H9 (cell line): ENCODE data around the gene SFI1. TPM values are rescaled to one million over a fixed set of nuclear protein-coding genes. Genes with fewer than 3 reads are reported as not detected.

ENCODE experiments used
- DNase-seq: peaks from one replicate; pipeline ENCODE4 v3.0.0-alpha.2; 2017
- H2AFZ ChIP-seq: one replicate; pipeline ENCODE4 v1.6.1; 2013; ENCODE audit warnings: mild to moderate bottlenecking, low read length, control low read depth, moderate library complexity
- H2AK5ac ChIP-seq: 2 replicates; pipeline ENCODE4 v1.6.1; 2013; ENCODE audit warnings: low read length, control low read depth, mixed read lengths; ENCODE audit not compliant: insufficient read length
- H2BK120ac ChIP-seq: one replicate; pipeline ENCODE4 v1.6.1; 2013; ENCODE audit warnings: low read depth, mild to moderate bottlenecking, low read length, control low read depth, inconsistent platforms; ENCODE audit not compliant: poor library complexity, severe bottlenecking
- H2BK12ac ChIP-seq: 2 replicates; pipeline ENCODE4 v1.6.1; 2013; ENCODE audit warnings: low read length, control low read depth, mixed read lengths, low read depth; ENCODE audit not compliant: insufficient read length
- H2BK15ac ChIP-seq: 2 replicates; pipeline ENCODE4 v1.6.1; 2013; ENCODE audit warnings: low read depth, low read length, control low read depth
- H2BK20ac ChIP-seq: one replicate; pipeline ENCODE4 v1.6.1; 2013; ENCODE audit warnings: low read depth, mild to moderate bottlenecking, low read length, control low read depth, inconsistent platforms; ENCODE audit not compliant: poor library complexity, severe bottlenecking
- H2BK5ac ChIP-seq: 2 replicates; pipeline ENCODE4 v1.6.1; 2013; ENCODE audit warnings: low read length, control low read depth, mixed read lengths; ENCODE audit not compliant: insufficient read length
- H3K14ac ChIP-seq: 2 replicates; pipeline ENCODE4 v1.6.1; 2013; ENCODE audit warnings: low read length, control low read depth; ENCODE audit not compliant: insufficient read depth
- H3K18ac ChIP-seq: 2 replicates; pipeline ENCODE4 v1.6.1; 2013; ENCODE audit warnings: low read depth, mild to moderate bottlenecking, mixed read lengths, low read length, control low read depth; ENCODE audit not compliant: insufficient read length
- H3K23ac ChIP-seq: 2 replicates; pipeline ENCODE4 v1.6.1; 2013; ENCODE audit warnings: low read length, control low read depth, mixed read lengths, low read depth; ENCODE audit not compliant: insufficient read length
- H3K23me2 ChIP-seq: 2 replicates; pipeline ENCODE4 v1.6.1; 2013; ENCODE audit warnings: low read depth, mild to moderate bottlenecking, mixed read lengths, low read length, control low read depth; ENCODE audit not compliant: insufficient read length, poor library complexity, severe bottlenecking
- H3K27ac ChIP-seq: 2 replicates; pipeline ENCODE4 v1.5.1; 2013; ENCODE audit warnings: low read length, control low read depth, mixed read lengths, low read depth; ENCODE audit not compliant: insufficient read length
- H3K27me3 ChIP-seq: 2 replicates; pipeline ENCODE4 v1.6.1; 2013; ENCODE audit warnings: low read length, control low read depth, inconsistent platforms; ENCODE audit not compliant: insufficient read depth
- H3K4ac ChIP-seq: 2 replicates; pipeline ENCODE4 v1.6.1; 2013; ENCODE audit warnings: low read depth, mild to moderate bottlenecking, control low read depth, inconsistent platforms, low read length, moderate library complexity
- H3K4me1 ChIP-seq: 2 replicates; pipeline ENCODE4 v1.6.1; 2013; ENCODE audit warnings: low read length, control low read depth, inconsistent platforms; ENCODE audit not compliant: insufficient read depth
- H3K4me2 ChIP-seq: 2 replicates; pipeline ENCODE4 v1.6.1; 2013; ENCODE audit warnings: low read length, control low read depth, mixed read lengths; ENCODE audit not compliant: insufficient read length, insufficient read depth
- H3K56ac ChIP-seq: 2 replicates; pipeline ENCODE4 v1.6.1; 2013; ENCODE audit warnings: low read depth, mild to moderate bottlenecking, mixed read lengths, low read length, control low read depth; ENCODE audit not compliant: insufficient read length
- H3K79me1 ChIP-seq: 2 replicates; pipeline ENCODE4 v1.6.1; 2013; ENCODE audit warnings: low read depth, mild to moderate bottlenecking, moderate library complexity, low read length, control low read depth, inconsistent platforms; ENCODE audit not compliant: insufficient read depth, poor library complexity, severe bottlenecking
- H3K79me2 ChIP-seq: 2 replicates; pipeline ENCODE4 v1.6.1; 2013; ENCODE audit warnings: low read length, control low read depth, inconsistent platforms; ENCODE audit not compliant: insufficient read depth
- H3K9ac ChIP-seq: 2 replicates; pipeline ENCODE4 v1.6.1; 2013; ENCODE audit warnings: low read length, control low read depth, mixed read lengths; ENCODE audit not compliant: insufficient read length; ENCODE audit errors: extremely low read depth
- H3K9me3 ChIP-seq: one replicate; pipeline ENCODE4 v1.6.1; 2013; ENCODE audit warnings: low read depth, low read length, inconsistent platforms; ENCODE audit not compliant: control insufficient read depth
- H3T11ph ChIP-seq: one replicate; pipeline ENCODE4 v1.6.1; 2013; ENCODE audit warnings: mild to moderate bottlenecking, low read length, control low read depth, inconsistent platforms
- H4K20me1 ChIP-seq: one replicate; pipeline ENCODE4 v1.6.1; 2013; ENCODE audit not compliant: control insufficient read depth, insufficient read length, insufficient read depth
- H4K5ac ChIP-seq: 2 replicates; pipeline ENCODE4 v1.6.1; 2013; ENCODE audit warnings: low read depth, mild to moderate bottlenecking, mixed read lengths, low read length, control low read depth; ENCODE audit not compliant: insufficient read length
- H4K8ac ChIP-seq: replicated peaks from 2 replicates; pipeline ENCODE4 v1.6.1; 2013; ENCODE audit warnings: low read length, control low read depth, mixed read lengths, low read depth; ENCODE audit not compliant: insufficient read length
- H4K91ac ChIP-seq: 2 replicates; pipeline ENCODE4 v1.6.1; 2013; ENCODE audit warnings: low read depth, mild to moderate bottlenecking, moderate library complexity, mixed read lengths, low read length, control low read depth; ENCODE audit not compliant: insufficient read length
- H3K27ac Mint-ChIP-seq, 3 experiments: 2 replicates in 2 of 3; 3 replicates in 1 of 3; pipeline ENCODE4 v1.8.0; 2020 to 2021; ENCODE audit warnings: mixed read lengths in 3 of 3, mild to moderate bottlenecking in 1 of 3, moderate library complexity in 1 of 3
- H3K27me3 Mint-ChIP-seq: 2 replicates; pipeline ENCODE4 v1.8.0; 2021; ENCODE audit warnings: low read depth, mild to moderate bottlenecking, moderate library complexity, mixed read lengths
- H3K36me3 Mint-ChIP-seq, 3 experiments: 2 replicates in 2 of 3; 3 replicates in 1 of 3; pipeline ENCODE4 v1.8.0; 2020 to 2021; ENCODE audit warnings: low read depth in 3 of 3, mixed read lengths in 3 of 3; ENCODE audit not compliant: insufficient read depth in 1 of 3
- H3K4me1 Mint-ChIP-seq, 2 experiments: 2 replicates each; pipeline ENCODE4 v1.8.0; 2020; ENCODE audit warnings: mixed read lengths in 2 of 2
- H3K4me3 Mint-ChIP-seq, 2 experiments: 2 replicates in 1 of 2; 3 replicates in 1 of 2; pipeline ENCODE4 v1.8.0; 2020 to 2021; ENCODE audit warnings: mild to moderate bottlenecking in 2 of 2, mixed read lengths in 2 of 2, moderate library complexity in 1 of 2
- H3K9me3 Mint-ChIP-seq, 2 experiments: 2 replicates in 1 of 2; 3 replicates in 1 of 2; pipeline ENCODE4 v1.8.0; 2020; ENCODE audit warnings: mild to moderate bottlenecking in 2 of 2, mixed read lengths in 2 of 2, moderate library complexity in 1 of 2
- WGBS: extraction: QIAGEN DNeasy Blood & Tissue Kit; methylation state at CpG from one replicate; pipeline ENCODE4 v1.1.7; 2013; ENCODE audit warnings: missing lambda C conversion rate, low lambda C conversion rate, mixed read lengths; ENCODE audit not compliant: insufficient read length; ENCODE audit errors: extremely low coverage; 5-methylcytosine and 5-hydroxymethylcytosine counted together
- total RNA-seq: library from RNA; stranded (reverse); gene quantifications from 2 replicates; pipeline ENCODE4 v1.2.1, GENCODE V29; 2021
- TF ChIP-seq, protein P1 (sequence below): fragments of 200-600 bp; sonication (generic); conservative IDR thresholded peaks from 3 replicates; pipeline ENCODE4 v1.8.0; 2021; ENCODE audit warnings: antibody characterized with exemption, mild to moderate bottlenecking

SFI1 gene
- total RNA-seq, 1 experiment from 2014 or later = 26.4 TPM

- H4K91ac ChIP-seq = no peak overlapping the region
- H4K5ac ChIP-seq = no peak overlapping the region
- H3K27ac ChIP-seq = no peak overlapping the region
- no peak overlapping the region for H2AK5ac ChIP-seq
- Mint-ChIP-seq H3K4me3 (no peak overlapping the region), H3K9me3 (no peaks in the 10 kb centered on the region), H3K36me3 (peaks cover 0 to 5% (median 3%) of the 10 kb centered on the region in 3 experiments; a peak in 3 of 7 replicates), H3K27me3 (no peaks in the 10 kb centered on the region), H3K4me1 (peaks cover 5% of the 10 kb centered on the region in 2 experiments), H3K27ac (no peak overlapping the region)
- no peak overlapping the region for H2BK12ac ChIP-seq
- H3K9ac ChIP-seq = no peak overlapping the region
- H3K14ac ChIP-seq = no peak overlapping the region
- H2BK20ac ChIP-seq = no peak overlapping the region
- no peak overlapping the region for H3K4me2 ChIP-seq
- H3K23ac ChIP-seq = no peak overlapping the region
- H2AFZ ChIP-seq = no peak overlapping the region
- no peak overlapping the region for H2BK5ac ChIP-seq
- H4K20me1 ChIP-seq = no peaks in the 10 kb centered on the region
- H4K8ac ChIP-seq = no peak overlapping the region
- no peaks in the 10 kb centered on the region for H3K79me1 ChIP-seq
- no peak for DNase-seq
- no peaks in the 10 kb centered on the region for H3K4me1 ChIP-seq
- no peak overlapping the region for H3T11ph ChIP-seq
- H3K79me2 ChIP-seq = no peaks in the 10 kb centered on the region
- H3K9me3 ChIP-seq = no peaks in the 10 kb centered on the region
- H3K23me2 ChIP-seq = no peaks in the 10 kb centered on the region
- no peak overlapping the region for H2BK120ac ChIP-seq
- H2BK15ac ChIP-seq = no peak overlapping the region
- TF ChIP-seq, protein P1, sequence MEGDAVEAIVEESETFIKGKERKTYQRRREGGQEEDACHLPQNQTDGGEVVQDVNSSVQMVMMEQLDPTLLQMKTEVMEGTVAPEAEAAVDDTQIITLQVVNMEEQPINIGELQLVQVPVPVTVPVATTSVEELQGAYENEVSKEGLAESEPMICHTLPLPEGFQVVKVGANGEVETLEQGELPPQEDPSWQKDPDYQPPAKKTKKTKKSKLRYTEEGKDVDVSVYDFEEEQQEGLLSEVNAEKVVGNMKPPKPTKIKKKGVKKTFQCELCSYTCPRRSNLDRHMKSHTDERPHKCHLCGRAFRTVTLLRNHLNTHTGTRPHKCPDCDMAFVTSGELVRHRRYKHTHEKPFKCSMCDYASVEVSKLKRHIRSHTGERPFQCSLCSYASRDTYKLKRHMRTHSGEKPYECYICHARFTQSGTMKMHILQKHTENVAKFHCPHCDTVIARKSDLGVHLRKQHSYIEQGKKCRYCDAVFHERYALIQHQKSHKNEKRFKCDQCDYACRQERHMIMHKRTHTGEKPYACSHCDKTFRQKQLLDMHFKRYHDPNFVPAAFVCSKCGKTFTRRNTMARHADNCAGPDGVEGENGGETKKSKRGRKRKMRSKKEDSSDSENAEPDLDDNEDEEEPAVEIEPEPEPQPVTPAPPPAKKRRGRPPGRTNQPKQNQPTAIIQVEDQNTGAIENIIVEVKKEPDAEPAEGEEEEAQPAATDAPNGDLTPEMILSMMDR = no peak
- no peaks in the 10 kb centered on the region for H3K27me3 ChIP-seq
- no CpG with 5 or more reads among the region's 2 CpGs for WGBS
- no peak overlapping the region for H3K18ac ChIP-seq
- no peak overlapping the region for H3K4ac ChIP-seq
- no peak overlapping the region for H3K56ac ChIP-seq
Observed at GRCh38 chr22:31561970-31562369, 65.6 kb downstream of the SFI1 start.
